Measurements from ENCODE around the gene ZBTB49.

The ZBTB49 gene

DNA sequence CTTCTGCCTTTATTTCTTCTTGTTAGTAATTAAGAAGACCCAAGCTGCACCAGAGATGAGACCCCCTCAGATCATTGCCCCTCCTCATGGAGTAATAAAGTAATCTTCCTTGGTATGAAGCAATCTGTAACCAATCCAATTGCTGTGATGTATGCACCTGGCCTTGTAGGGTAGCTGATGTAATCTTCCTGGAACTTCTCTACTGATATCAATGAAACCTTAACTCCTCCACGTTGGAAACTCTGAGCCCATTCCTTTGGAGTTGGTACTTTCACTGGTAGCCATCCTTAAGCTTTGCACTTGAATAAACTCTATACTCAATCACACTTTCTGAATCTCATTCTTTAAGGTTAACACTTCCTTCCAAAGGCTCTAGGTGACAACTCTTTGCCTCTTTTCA is 65.3 kb downstream of the ZBTB49 start:
- no peak overlapping the region for H3K4me3 ChIP-seq (ENCODE audit: low read length)
- no peak for DNase-seq (ENCODE audit: low read depth)
- TF ChIP-seq, protein P1, sequence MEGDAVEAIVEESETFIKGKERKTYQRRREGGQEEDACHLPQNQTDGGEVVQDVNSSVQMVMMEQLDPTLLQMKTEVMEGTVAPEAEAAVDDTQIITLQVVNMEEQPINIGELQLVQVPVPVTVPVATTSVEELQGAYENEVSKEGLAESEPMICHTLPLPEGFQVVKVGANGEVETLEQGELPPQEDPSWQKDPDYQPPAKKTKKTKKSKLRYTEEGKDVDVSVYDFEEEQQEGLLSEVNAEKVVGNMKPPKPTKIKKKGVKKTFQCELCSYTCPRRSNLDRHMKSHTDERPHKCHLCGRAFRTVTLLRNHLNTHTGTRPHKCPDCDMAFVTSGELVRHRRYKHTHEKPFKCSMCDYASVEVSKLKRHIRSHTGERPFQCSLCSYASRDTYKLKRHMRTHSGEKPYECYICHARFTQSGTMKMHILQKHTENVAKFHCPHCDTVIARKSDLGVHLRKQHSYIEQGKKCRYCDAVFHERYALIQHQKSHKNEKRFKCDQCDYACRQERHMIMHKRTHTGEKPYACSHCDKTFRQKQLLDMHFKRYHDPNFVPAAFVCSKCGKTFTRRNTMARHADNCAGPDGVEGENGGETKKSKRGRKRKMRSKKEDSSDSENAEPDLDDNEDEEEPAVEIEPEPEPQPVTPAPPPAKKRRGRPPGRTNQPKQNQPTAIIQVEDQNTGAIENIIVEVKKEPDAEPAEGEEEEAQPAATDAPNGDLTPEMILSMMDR (conservative IDR thresholded peaks at IDR 0.05; ENCODE audit: low read depth, low read length) = no peak

DNA sequence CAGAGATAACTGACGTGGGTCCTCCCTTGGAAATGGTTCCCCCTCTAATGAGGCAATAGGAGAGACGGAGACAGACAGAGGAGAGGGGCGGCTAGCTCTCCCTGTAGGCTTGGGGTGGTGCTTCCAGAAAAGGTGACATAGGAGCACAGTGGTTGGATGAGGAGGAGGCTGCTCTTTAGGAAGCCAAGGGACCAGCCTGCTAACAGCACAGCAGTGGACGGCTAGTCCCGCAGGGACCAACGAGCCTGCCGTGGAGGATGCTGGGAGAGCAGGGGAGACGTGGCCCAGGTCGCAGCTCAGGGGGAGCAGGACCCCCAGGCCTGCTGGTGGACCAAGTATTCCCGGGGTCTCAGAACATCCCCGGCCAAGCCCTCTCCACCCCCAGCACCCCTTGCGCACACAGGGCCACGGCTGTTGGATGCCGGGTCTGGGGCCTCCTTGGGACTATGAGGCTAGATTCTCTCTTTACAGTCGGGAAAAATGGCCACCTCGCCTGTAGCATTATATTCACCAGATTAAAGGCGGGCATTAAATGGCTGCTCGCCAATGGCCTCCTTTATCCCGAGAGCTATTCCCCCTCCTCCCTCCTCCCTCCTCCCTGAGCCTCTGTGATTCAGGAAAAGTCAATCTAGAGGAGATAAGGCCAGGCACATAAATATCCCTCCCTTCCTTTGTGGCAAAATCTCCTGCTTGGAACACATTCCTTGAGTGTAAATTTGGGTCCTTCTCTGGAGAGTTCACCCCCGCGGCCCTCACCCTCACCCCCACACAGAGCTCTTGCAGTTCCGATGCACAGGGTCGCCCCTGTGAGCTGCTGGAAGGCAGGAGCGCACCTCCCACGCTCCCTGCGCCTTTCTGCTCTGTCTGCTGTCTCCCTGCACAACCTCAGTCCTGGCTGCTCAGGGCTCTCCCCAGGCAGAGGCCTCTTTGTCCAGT is 66.3 kb downstream of the ZBTB49 start:
- DNase-seq (ENCODE audit: low read depth) = no peak
- H3K4me3 ChIP-seq (ENCODE audit: low read length) = no peak overlapping the region
- TF ChIP-seq, protein P1 (conservative IDR thresholded peaks at IDR 0.05; ENCODE audit: low read depth, low read length) = no peak

DNA sequence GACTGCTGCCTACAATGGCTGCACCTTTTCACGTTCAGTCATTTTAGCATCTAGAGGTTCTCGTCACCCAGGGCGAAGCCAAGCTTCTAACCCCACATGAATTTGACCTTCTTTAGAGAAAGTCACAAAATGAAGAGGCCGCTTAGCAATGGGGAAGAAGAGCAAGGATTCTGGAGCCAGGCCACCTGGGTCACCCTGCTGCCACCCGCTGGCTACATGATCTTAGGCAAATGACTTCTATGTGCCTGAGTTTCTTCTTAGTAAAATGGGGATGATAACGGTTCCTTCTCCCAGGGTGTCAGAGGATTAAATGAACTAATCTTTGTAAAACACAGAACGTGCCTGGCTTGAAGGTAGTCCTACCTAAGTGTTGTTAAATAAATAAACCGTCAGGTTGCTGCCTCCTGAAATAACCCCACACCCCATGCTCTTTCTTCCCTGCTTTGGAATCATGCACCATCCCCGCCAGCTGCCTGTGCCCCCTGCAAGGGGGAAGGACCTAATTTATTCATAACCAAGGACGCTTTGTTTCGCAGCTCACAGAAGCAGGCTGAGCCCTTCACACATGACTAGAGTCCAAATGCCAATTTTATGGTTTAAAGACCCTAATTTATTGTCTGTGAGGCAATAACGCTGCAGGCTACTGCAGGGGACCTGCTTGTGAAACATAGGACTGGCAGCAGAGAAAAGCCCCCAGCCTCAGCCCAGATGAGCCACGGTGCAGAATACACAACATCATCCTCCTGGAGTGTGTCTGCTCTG is 68.2 kb downstream of the ZBTB49 start:
- no peak overlapping the region for H3K4me3 ChIP-seq (ENCODE audit: low read length)
- no peak for DNase-seq (ENCODE audit: low read depth)
- TF ChIP-seq, protein P1 (conservative IDR thresholded peaks at IDR 0.05; ENCODE audit: low read depth, low read length) = no peak

DNA sequence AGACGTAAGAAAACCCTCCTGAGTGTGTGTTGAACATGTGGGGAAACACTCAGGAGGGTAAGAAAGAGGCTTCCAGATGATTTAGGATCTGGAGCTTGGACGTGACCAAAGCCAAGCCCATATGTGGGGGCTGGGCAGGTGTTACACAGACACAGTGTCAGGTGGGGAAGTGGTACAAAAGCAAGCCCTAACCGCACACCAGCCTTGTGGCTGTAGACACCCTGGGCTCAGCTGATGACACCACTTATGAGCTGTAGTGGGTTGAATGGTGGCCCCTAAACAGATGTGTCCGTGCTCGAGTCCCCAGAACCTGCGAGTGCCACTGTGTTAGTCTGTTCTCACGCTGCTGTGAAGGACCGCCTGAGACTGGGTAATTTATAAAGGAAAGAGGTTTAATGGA is 71.8 kb downstream of the ZBTB49 start:
- no peak overlapping the region for H3K4me3 ChIP-seq (ENCODE audit: low read length)
- TF ChIP-seq, protein P1 (conservative IDR thresholded peaks at IDR 0.05; ENCODE audit: low read depth, low read length) = no peak
- DNase-seq (ENCODE audit: low read depth) = no peak

DNA sequence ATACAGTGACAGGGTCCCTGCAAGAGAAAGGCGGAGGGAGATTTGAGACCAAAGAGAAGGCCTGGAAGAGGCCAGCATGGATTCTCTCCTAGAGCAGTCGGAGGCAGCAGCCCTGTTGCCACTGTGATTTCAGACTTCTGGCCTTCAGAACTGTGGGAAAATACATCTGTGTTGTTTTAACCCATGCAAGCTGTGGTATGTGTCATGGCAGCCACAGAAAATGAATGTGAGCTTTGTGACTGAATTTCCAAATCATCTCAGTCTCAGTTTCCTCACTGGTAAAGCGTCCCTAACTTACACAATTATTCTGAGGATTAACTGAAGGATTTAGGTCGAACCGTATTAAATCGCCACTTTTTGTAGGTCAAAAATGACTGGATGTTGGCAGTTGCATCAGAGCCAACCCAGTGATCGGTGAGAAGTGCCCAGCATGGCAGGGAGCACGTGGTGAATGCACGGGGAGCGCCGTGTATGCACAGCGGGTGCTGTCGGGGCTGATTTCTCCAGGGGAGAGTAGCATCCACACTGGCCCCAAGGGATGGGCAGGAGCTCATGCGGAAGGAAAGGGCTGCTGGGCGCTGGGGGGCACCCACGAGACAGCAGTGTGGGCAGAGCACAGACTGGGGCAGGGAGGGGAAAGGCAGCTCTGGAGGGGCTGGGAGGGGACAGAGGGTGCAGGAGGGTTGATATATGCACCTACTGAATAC is 73.1 kb downstream of the ZBTB49 start:
- DNase-seq (ENCODE audit: low read depth) = no peak
- TF ChIP-seq, protein P1 (conservative IDR thresholded peaks at IDR 0.05; ENCODE audit: low read depth, low read length) = no peak
- H3K4me3 ChIP-seq (ENCODE audit: low read length) = no peak overlapping the region

DNA sequence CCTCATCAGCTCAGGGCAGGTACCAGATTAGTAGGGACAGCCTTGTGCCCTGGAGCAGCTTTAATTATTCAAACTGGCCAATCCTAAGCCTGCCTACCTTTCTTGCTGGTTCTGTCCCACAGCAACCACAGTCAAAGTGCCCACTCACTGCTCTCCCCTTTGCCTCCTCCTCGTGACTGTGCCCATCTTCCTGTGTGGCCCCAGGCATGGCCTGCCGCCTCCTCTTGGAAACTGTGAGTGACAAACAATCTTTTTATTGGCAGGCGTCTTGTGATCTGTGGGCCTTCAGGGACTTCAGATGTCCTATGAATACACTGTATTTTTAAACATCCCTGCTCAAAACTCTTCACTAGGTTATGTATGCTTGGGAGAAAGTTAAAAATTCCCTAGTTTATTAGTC is 74.0 kb downstream of the ZBTB49 start:
- H3K4me3 ChIP-seq (ENCODE audit: low read length) = no peak overlapping the region
- TF ChIP-seq, protein P1 (conservative IDR thresholded peaks at IDR 0.05; ENCODE audit: low read depth, low read length) = no peak
- no peak for DNase-seq (ENCODE audit: low read depth)

Data from retinal pigment epithelial cell (primary cell).